Frontal cortex (tissue), 4 donors: Measurements from ENCODE around the gene MBLAC2. TPM values are rescaled to one million over a fixed set of nuclear protein-coding genes. Genes with fewer than 3 reads are reported as not detected.

ENCODE experiments used
- DNase-seq, 2 donors: peaks; one replicate each; pipeline ENCODE4 v3.0.0; 2012; ENCODE audit warnings: low spot score in 2 of 2
- FAIRE-seq: peaks from 2 replicates; lab custom pipeline; 2012; peaks lifted over from hg19 to GRCh38; lab: Jason Lieb, UNC
- total RNA-seq: library from RNA; depleted of rRNA; stranded (reverse); fragments of >200 nt; gene quantifications from one replicate; pipeline ENCODE4 v1.2.3, GENCODE V29; 2014
- donor health status: control.
- donor health status: control.
- donor health status: control.

MBLAC2 gene
- 17.9 TPM for total RNA-seq

GRCh38 chr5:90474235-90475107 lies at the start of gene MBLAC2, which contains the start of gene POLR3G:
Gene MBLAC2, minus strand, starts transcription at chr5:90474771. Its CDS starts 479 bp downstream, at chr5:90474292.
Gene POLR3G, plus strand, starts transcription at chr5:90474864. Its CDS starts 10,704 bp downstream, at chr5:90485568.
- FAIRE-seq (no peak), DNase-seq (peak; percentile 88 to 90)

- FAIRE-seq = no peak
Measured at GRCh38 chr5:90519081-90519480, 44.5 kb upstream of the MBLAC2 start.

GRCh38 chr5:90518661-90519060 lies 44.1 kb upstream of the MBLAC2 start:
- DNase-seq = no peak
- no peak for FAIRE-seq

More at GRCh38 chr5:90519081-90519480, 44.5 kb upstream of the MBLAC2 start:
- no peak for DNase-seq

GRCh38 chr5:90514520-90514919 lies 39.9 kb upstream of the MBLAC2 start:
- FAIRE-seq (no peak), DNase-seq (no peak)

GRCh38 chr5:90510438-90510837 lies 35.9 kb upstream of the MBLAC2 start:
- no peak for FAIRE-seq

GRCh38 chr5:90506221-90506620 lies 31.6 kb upstream of the MBLAC2 start:
- DNase-seq (no peak), FAIRE-seq (no peak)

More at GRCh38 chr5:90510438-90510837, 35.9 kb upstream of the MBLAC2 start:
- no peak for DNase-seq

- no peak for DNase-seq
- FAIRE-seq = no peak
Measured at GRCh38 chr5:90504743-90505142, 30.2 kb upstream of the MBLAC2 start.

- DNase-seq = no peak
- no peak for FAIRE-seq
Measured at GRCh38 chr5:90503596-90503995, 29.0 kb upstream of the MBLAC2 start.

- FAIRE-seq = no peak
- no peak for DNase-seq
Measured at GRCh38 chr5:90495146-90495545, 20.6 kb upstream of the MBLAC2 start.

- FAIRE-seq (no peak), DNase-seq (no peak)
Measured at GRCh38 chr5:90494043-90494442, 19.5 kb upstream of the MBLAC2 start.

- no peak for DNase-seq
- no peak for FAIRE-seq
Measured at GRCh38 chr5:90488791-90489190, 14.2 kb upstream of the MBLAC2 start.

GRCh38 chr5:90484540-90484939 lies 10.0 kb upstream of the MBLAC2 start:
- DNase-seq = no peak
- FAIRE-seq = no peak

- FAIRE-seq (no peak), DNase-seq (no peak)
Measured at GRCh38 chr5:90483206-90483605, 8.6 kb upstream of the MBLAC2 start.

GRCh38 chr5:90480699-90481098 lies 6.1 kb upstream of the MBLAC2 start:
- FAIRE-seq (no peak), DNase-seq (no peak)

- no peak for DNase-seq
- FAIRE-seq = no peak
Measured at GRCh38 chr5:90479611-90480385, 5.2 kb upstream of the MBLAC2 start.

GRCh38 chr5:90477621-90478215 lies 3.1 kb upstream of the MBLAC2 start:
- no peak for FAIRE-seq
- no peak for DNase-seq

- FAIRE-seq (no peak), DNase-seq (no peak)
Measured at GRCh38 chr5:90477073-90477472, 2.5 kb upstream of the MBLAC2 start.

GRCh38 chr5:90476391-90476790 lies 1.8 kb upstream of the MBLAC2 start:
- no peak for DNase-seq
- no peak for FAIRE-seq

GRCh38 chr5:90475436-90475980 lies 937 bp upstream of the MBLAC2 start:
- DNase-seq = no peak

More at GRCh38 chr5:90475436-90475980, 937 bp upstream of the MBLAC2 start:
- no peak for FAIRE-seq
